ENCODE measurements around the gene GLMN.
"Not testable (repeated sequence)": the region's sequence is repeated elsewhere in the genome, so short reads cannot be mapped to it uniquely, and the experiment has no call there.

Gene GLMN

DNA sequence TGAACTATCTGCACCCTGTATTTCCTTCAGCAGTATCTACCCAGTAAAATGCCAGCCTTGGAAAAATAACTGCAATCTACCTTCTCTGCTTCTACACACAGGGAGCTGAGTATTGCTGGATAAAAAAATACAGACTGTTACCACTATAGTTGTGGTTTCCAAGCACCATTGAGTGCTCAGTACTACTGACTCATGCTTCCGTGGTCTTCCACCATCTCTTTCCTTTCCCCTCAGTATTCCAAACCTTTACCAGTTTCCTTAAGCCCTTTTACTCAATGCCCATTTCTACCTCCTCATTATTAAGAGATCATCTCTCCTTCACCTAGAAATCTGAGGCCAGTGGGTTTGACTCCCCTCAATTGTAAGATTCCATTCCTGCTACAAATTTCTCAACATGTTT is 23.8 kb downstream of the GLMN start:
- Histone ChIP-seq H3K36me3 (replicated peaks) (no peaks in the 10 kb centered on the region; the same call in 1 of the 2 replicates), H3K4me1 (no peaks in the 10 kb centered on the region), H3K4me3 (no peak overlapping the region), H3K9me3 (no peaks in the 10 kb centered on the region), H3K27me3 (ENCODE audit: low read depth) (no peaks in the 10 kb centered on the region)
- no peak for DNase-seq (ENCODE audit: low spot score in 2 of 2)
- in situ Hi-C loops (cut with MboI; ENCODE audit: low sequenced_read_pairs): loop anchor here (25.0 kb wide), 1 partner anchor 763 kb away; the partner anchor contains the start of gene CDC7

DNA sequence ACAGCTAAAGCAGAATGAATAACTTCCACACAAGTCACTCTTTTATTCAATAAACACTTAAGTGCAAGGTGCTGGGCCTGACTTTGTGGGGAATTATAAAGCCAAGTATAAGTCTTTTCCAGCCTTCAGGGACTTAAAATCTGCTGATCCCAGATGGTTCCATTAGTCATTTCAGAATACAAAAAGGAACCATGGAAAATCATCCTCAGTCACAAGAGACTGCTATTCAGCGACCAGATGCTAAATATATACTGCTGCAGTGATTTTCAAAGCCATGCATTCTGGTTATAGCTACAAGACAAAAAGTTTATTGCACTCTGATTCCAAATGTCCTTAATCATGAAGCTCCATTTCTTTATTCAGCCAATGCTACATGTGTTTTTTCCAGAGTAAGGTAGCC is 25.7 kb downstream of the GLMN start:
- Histone ChIP-seq H3K4me3 (no peak overlapping the region), H3K9me3 (no peaks in the 10 kb centered on the region), H3K27me3 (ENCODE audit: low read depth) (no peaks in the 10 kb centered on the region), H3K4me1 (no peaks in the 10 kb centered on the region), H3K36me3 (replicated peaks) (no peaks in the 10 kb centered on the region; the same call in 1 of the 2 replicates)
- in situ Hi-C loops (cut with MboI; ENCODE audit: low sequenced_read_pairs): no loop called here
- no peak for DNase-seq (ENCODE audit: low spot score in 2 of 2)

DNA sequence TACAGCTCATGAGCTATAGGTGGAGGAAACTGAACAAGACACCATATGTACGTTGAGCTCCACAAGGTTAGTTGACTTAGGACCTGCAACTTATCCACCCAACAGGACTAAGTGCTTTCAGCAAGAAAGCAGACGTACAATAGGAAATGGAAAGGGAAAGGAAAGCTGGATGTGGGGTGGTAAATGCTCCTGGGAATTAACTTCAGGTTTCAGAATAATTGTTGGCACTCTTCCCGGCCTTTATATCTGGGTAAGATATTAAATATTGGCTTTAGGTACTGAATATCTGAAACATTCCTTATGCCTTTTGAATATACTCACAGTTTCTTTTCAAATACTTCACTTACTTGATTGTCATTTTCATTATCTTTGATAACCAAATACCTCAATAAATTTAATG is 36.3 kb downstream of the GLMN start:
- H3K27me3 ChIP-seq (ENCODE audit: low read depth): no peaks in the 10 kb centered on the region
- in situ Hi-C loops (cut with MboI; ENCODE audit: low sequenced_read_pairs): no loop called here
- no peaks in the 10 kb centered on the region for H3K4me1 ChIP-seq
- H3K9me3 ChIP-seq: no peaks in the 10 kb centered on the region
- no peak overlapping the region for H3K4me3 ChIP-seq
- no peak for DNase-seq (ENCODE audit: low spot score in 2 of 2)
- H3K36me3 ChIP-seq (replicated peaks): peaks cover 14% of the 10 kb centered on the region

DNA sequence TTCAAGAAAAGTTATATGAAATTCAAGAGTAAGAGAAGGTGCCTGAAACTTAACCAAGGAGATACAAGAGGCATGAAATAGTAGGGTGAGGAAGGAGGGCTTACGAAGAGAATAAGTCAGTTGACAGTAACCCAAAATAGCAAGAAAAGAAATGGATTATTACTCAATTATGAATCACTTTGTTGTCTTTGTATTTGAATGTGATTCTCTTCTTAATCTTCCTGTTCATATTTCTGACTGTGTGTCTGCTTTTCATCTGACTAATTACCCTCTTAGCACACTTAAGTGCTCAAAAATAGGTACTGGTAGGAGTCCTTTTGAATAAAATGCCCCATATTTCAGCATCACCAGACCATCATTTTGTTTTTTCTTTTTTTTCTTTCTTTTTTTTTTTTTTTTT is 39.4 kb downstream of the GLMN start:
- Histone ChIP-seq H3K4me1 (no peaks in the 10 kb centered on the region), H3K27me3 (ENCODE audit: low read depth) (no peaks in the 10 kb centered on the region), H3K9me3 (no peaks in the 10 kb centered on the region), H3K4me3 (no peak overlapping the region), H3K36me3 (replicated peaks) (peaks cover 18% of the 10 kb centered on the region)
- DNase-seq (ENCODE audit: low spot score in 2 of 2): no peak
- in situ Hi-C loops (cut with MboI; ENCODE audit: low sequenced_read_pairs): no loop called here

DNA sequence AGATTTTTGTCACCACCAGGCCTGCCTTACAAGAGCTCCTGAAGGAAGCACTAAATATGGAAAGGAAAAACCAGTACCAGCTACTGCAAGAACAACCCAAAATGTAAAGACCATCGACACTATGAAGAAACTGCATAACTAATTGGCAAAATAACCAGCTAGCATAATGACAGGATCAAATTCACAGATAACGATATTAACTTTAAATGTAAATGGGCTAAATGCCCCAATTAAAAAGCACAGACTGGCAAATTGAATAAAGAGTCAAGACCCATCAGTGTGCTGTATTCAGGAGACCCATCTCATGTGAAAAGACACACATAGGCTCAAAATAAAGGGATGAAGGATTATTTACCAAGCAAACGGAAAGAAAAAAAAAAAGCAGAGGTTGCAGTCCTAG is 44.1 kb downstream of the GLMN start:
- H3K4me1 ChIP-seq; DNase-seq (ENCODE audit: low spot score in 2 of 2); H3K9me3 ChIP-seq; H3K4me3 ChIP-seq; in situ Hi-C loops (cut with MboI; ENCODE audit: low sequenced_read_pairs); H3K27me3 ChIP-seq (ENCODE audit: low read depth): not testable (repeated sequence)
- H3K36me3 ChIP-seq (replicated peaks): peaks cover 21% of the 10 kb centered on the region

DNA sequence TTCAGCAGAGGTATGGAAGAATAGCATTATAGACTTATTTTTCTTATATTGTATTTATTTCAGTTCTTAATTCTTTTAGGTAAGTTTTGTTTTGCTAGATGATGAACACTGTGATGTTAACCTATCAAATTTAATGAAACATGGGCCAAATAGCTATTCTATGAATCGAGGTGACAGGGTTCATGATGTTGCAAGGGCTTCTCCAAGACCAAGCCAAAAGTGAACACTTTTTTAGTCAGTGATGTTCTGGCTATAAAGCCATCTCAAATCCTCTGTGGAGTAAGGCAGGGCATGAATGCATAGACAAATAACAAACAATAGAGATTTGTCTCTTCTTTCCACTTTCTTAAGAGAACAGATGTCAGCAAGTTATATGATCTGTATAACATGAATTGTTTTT is 54.4 kb downstream of the GLMN start:
- in situ Hi-C loops (cut with MboI; ENCODE audit: low sequenced_read_pairs): no loop called here
- H3K27me3 ChIP-seq (ENCODE audit: low read depth): no peaks in the 10 kb centered on the region

DNA sequence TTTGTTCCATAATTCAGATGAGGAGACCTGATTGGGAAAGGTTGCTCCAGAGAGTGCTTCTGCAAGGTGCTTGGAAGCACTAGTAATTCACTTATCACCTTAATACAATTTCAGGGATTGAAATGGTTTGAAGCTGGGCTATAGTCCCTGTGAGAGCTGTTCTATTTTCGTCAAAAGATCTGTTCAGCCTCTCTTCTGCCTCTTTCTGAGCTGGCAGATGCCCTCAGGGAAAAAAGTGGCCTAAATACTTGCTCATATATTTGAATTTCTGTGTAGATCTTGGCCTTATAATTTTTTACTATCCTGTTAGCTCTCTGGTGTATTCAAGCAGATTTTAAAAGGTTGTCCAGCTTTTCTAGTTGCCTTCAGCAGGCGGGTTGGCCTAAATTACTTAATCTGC is 58.8 kb downstream of the GLMN start:
- no peaks in the 10 kb centered on the region for H3K27me3 ChIP-seq (ENCODE audit: low read depth)
- no peaks in the 10 kb centered on the region for H3K36me3 ChIP-seq (replicated peaks)
- in situ Hi-C loops (cut with MboI; ENCODE audit: low sequenced_read_pairs): no loop called here
- no peaks in the 10 kb centered on the region for H3K4me1 ChIP-seq
- no peak for DNase-seq (ENCODE audit: low spot score in 2 of 2)
- no peak overlapping the region for H3K4me3 ChIP-seq
- no peaks in the 10 kb centered on the region for H3K9me3 ChIP-seq

More for the DNA sequence above, 54.4 kb downstream of the GLMN start:
- H3K4me3 ChIP-seq: no peak overlapping the region
- no peaks in the 10 kb centered on the region for H3K9me3 ChIP-seq
- H3K36me3 ChIP-seq (replicated peaks): no peaks in the 10 kb centered on the region; the same call in 1 of the 2 replicates
- no peaks in the 10 kb centered on the region for H3K4me1 ChIP-seq
- DNase-seq (ENCODE audit: low spot score in 2 of 2): no peak

DNA sequence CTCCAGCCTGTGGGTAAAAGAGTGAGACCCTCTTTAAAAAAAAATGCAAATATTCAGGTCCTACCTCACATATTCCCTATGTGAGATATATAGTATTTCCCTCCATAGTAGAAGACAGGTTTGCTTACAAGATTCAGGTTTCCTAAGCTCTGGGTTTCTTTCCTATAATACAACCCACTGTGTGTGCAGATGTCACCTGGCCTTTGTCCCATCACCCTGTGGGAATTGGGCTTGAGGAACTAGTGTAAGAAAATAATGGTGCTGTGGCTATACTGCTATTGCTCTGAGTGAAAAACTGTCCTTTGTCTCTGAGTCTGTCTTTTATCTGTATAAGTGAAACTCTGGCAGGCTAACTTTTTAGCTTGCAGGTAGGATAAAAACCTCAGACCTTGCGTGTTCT is 68.1 kb downstream of the GLMN start:
- Histone ChIP-seq H3K4me1 (no peaks in the 10 kb centered on the region), H3K36me3 (replicated peaks) (no peaks in the 10 kb centered on the region), H3K9me3 (no peaks in the 10 kb centered on the region), H3K27me3 (ENCODE audit: low read depth) (no peaks in the 10 kb centered on the region), H3K4me3 (no peak overlapping the region)
- in situ Hi-C loops (cut with MboI; ENCODE audit: low sequenced_read_pairs): no loop called here
- DNase-seq (ENCODE audit: low spot score in 2 of 2): no peak

DNA sequence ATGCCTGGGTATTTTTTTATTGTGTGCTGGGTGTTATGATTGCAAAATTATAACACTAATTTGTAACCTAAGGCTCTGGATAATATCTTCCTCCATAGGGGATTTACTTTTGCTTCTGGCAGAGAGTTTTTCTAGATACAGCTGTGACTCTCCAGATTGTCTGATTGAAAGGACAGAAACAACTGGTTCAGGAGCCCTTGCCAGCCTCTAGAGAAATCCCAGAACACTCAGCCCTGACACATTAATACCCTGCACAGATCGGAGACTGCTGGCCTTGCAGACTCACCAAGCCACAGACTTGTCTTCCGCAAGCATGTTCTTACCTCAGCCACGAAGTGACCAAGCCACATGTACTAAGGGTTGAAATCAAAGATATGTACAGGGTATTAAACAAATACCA is 70.4 kb downstream of the GLMN start:
- Histone ChIP-seq H3K4me1 (no peaks in the 10 kb centered on the region), H3K36me3 (replicated peaks) (no peaks in the 10 kb centered on the region), H3K27me3 (ENCODE audit: low read depth) (no peaks in the 10 kb centered on the region), H3K4me3 (no peak overlapping the region), H3K9me3 (no peaks in the 10 kb centered on the region)
- DNase-seq (ENCODE audit: low spot score in 2 of 2): no peak
- in situ Hi-C loops (cut with MboI; ENCODE audit: low sequenced_read_pairs): no loop called here

DNA sequence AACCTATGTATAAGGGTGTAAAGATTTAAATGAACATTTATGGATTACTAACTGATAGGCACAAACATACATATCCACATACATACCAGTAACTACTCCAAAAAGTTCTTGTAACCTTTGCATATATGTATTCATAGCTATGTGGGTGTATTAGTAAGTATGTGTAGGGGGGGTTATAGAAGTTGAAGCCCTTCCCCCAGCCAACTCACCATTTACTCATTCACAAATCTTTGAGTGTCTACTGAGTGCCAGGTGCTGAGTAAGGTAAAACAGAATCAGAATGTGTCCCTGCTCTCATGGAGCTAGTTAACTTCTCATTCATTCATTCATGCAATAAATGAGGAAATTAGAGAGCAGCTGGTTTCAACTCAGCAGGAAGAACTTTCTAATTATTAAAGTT is 79.8 kb downstream of the GLMN start:
- in situ Hi-C loops (cut with MboI; ENCODE audit: low sequenced_read_pairs): no loop called here
- Histone ChIP-seq H3K9me3 (no peaks in the 10 kb centered on the region), H3K4me1 (no peaks in the 10 kb centered on the region), H3K4me3 (no peak overlapping the region), H3K36me3 (replicated peaks) (no peaks in the 10 kb centered on the region), H3K27me3 (ENCODE audit: low read depth) (no peaks in the 10 kb centered on the region)
- DNase-seq (ENCODE audit: low spot score in 2 of 2): no peak

DNA sequence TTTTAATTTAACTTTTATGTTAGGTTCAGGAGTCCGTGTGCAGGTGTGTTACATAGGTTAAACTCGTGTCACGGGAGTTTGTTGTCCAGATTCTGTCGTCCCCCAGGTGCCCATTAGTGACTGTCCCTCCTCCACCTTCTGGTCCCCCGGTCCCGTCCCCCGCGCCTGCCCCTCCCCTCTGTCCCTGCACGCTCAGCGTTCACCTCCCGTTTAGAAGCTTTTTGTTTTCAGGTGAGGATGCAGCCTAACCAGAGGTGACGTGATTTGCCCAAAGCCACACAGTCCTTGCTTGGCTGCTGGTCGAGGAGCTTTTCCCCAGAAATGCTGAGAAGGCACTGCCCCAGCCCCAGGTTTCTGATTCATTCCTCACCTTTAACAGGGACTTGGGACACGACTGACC is 80.2 kb downstream of the GLMN start:
- Histone ChIP-seq H3K9me3 (no peaks in the 10 kb centered on the region), H3K36me3 (replicated peaks) (no peaks in the 10 kb centered on the region), H3K27me3 (ENCODE audit: low read depth) (no peaks in the 10 kb centered on the region), H3K4me1 (no peaks in the 10 kb centered on the region), H3K4me3 (no peak overlapping the region)
- in situ Hi-C loops (cut with MboI; ENCODE audit: low sequenced_read_pairs): no loop called here
- DNase-seq (ENCODE audit: low spot score in 2 of 2): no peak

DNA sequence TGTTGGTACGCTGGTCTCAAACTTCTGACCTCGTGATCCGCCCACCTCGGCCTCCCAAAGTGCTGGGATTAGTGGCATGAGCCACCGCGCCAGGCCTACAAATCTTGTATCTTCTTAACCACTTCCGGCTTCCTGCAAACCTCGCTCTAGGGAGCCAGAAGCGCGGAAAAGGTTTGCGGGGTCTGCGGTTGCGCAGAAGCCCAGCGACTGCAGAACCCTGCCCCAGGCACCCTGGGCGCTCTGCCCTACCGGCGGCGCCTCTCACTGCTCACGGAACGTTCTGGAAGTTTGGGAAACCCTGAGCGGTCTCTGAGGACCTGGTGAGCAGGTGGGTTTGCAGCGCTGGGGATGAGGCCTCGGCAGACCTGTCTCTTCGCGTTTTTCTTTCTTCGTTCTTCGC is 81.1 kb downstream of the GLMN start, which contains the start of gene C1orf146:
C1orf146 (plus strand) TSS at position 195 of the 400 bp plus-strand sequence. CDS start 13,506 bp downstream, outside the sequence.
- H3K4me1 ChIP-seq: no peaks in the 10 kb centered on the region
- H3K9me3 ChIP-seq: no peaks in the 10 kb centered on the region
- in situ Hi-C loops (cut with MboI; ENCODE audit: low sequenced_read_pairs): no loop called here
- no peak for DNase-seq (ENCODE audit: low spot score in 2 of 2)
- H3K4me3 ChIP-seq: no peak within 1 kb of the TSS
- no peaks in the 10 kb centered on the region for H3K27me3 ChIP-seq (ENCODE audit: low read depth)
- H3K36me3 ChIP-seq (replicated peaks): no peaks in the 10 kb centered on the region

DNA sequence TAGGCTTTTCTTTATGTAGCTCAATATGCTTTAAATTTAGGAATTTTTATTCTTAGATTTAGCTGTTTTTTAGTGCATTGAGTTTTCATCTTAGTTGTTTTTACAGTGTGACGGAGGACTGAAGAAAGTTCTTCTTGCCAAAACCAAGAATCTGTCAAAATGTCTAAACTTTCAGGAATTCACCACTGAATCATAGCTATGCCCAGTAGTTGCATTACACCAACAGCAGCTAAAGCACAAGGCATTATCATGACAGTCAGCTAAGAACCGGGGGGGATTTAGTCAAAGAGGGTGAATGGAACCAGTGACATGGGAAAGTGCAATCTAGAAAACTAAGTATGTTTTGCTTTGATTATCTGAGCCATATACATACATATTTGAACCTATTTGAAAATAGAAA is 87.6 kb downstream of the GLMN start:
- in situ Hi-C loops (cut with MboI; ENCODE audit: low sequenced_read_pairs): no loop called here
- Histone ChIP-seq H3K9me3 (no peaks in the 10 kb centered on the region), H3K4me3 (no peak overlapping the region), H3K4me1 (no peaks in the 10 kb centered on the region), H3K36me3 (replicated peaks) (no peaks in the 10 kb centered on the region), H3K27me3 (ENCODE audit: low read depth) (no peaks in the 10 kb centered on the region)
- no peak for DNase-seq (ENCODE audit: low spot score in 2 of 2)

DNA sequence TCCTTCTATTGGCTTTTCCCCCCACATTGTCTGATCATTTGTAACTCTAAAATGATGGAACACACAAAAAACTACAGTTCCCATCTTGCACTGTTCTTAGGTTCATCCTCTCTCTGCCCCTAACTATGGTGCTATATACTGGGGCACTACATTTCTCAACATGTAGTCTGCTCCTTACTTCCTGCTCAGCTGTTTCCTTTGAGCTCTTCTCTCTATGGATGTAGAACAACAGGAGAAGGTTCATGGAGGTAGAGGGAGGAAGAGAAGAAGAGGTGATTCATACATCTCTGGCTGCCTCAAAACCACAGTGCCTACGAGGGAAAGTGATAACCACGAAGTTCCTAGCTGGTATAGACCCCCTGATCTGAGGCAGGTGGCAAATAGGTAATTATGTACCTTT is 88.1 kb downstream of the GLMN start:
- Histone ChIP-seq H3K4me3 (no peak overlapping the region), H3K36me3 (replicated peaks) (no peaks in the 10 kb centered on the region), H3K27me3 (ENCODE audit: low read depth) (no peaks in the 10 kb centered on the region), H3K4me1 (no peaks in the 10 kb centered on the region), H3K9me3 (no peaks in the 10 kb centered on the region)
- no peak for DNase-seq (ENCODE audit: low spot score in 2 of 2)
- in situ Hi-C loops (cut with MboI; ENCODE audit: low sequenced_read_pairs): no loop called here

DNA sequence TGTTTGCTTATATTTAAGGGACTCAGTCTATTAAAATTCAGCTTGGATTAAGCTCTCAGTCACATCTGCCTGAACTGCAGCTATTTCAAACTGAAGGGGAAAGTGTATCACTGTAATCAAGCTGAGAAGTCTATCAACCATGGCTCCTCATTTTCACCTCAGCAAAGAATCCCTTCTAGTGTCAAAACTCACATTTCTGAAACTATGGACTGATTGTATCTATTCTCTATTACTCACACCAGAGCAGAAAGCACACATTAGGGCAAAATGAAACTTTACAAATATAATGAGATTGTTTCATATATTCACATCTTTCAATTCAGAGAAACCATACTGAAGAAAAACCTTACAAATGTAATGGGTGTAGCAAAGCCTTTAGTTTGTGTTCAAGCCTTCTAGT is 95.7 kb downstream of the GLMN start:
- in situ Hi-C loops (cut with MboI; ENCODE audit: low sequenced_read_pairs): no loop called here

More for the DNA sequence above, 95.7 kb downstream of the GLMN start:
- Histone ChIP-seq H3K9me3 (no peaks in the 10 kb centered on the region), H3K4me1 (no peaks in the 10 kb centered on the region), H3K4me3 (no peak overlapping the region), H3K36me3 (replicated peaks) (no peaks in the 10 kb centered on the region), H3K27me3 (ENCODE audit: low read depth) (no peaks in the 10 kb centered on the region)
- no peak for DNase-seq (ENCODE audit: low spot score in 2 of 2)

Data from HAP-1 (cell line).